ENCODE data around the gene TTC7B. TPM values are rescaled to one million over a fixed set of nuclear protein-coding genes. Genes with fewer than 3 reads are reported as not detected.
A peak's percentile ranks its signal among the peaks of the same experiment; 100 is the strongest.
"Not testable (repeated sequence)": the region's sequence is repeated elsewhere in the genome, so short reads cannot be mapped to it uniquely, and the experiment has no call there.

Gene TTC7B
- total and polyA plus RNA-seq, 2 donors (not counting 1 experiment from before 2014, with no cell fraction given), result 18.8 to 37.5 TPM

GRCh38 chr14:90857866-90858265 is 41.6 kb upstream of the TTC7B start:
- Histone ChIP-seq H3K9ac (ENCODE audit: insufficient read depth, low read length) (peak overlapping the region; percentile 16), H3K27me3 (ENCODE audit: control insufficient read depth, insufficient read depth, low read length) (no peaks in the 10 kb centered on the region), H3K27ac (ENCODE audit: insufficient read depth, low read length) (no peak overlapping the region), H3K4me1 (ENCODE audit: control insufficient read depth, extremely low read depth, insufficient read depth, low read length) (peaks cover 9% of the 10 kb centered on the region), H3K79me2 (ENCODE audit: control insufficient read depth, insufficient read depth, low read length) (no peaks in the 10 kb centered on the region), H2AFZ (ENCODE audit: low read length) (peak overlapping the region; percentile 84), H3K36me3 (ENCODE audit: control insufficient read depth, insufficient read depth, low read length) (no peaks in the 10 kb centered on the region), H3K9me3 (ENCODE audit: control insufficient read depth, insufficient read depth, low read depth, low read length) (no peaks in the 10 kb centered on the region), H3K4me3 (replicated peaks in 1 of 4; ENCODE audit: control extremely low read depth in 1 of 4, insufficient read depth in 1 of 4, low read depth in 3 of 4, low read length in 4 of 4) (peak overlapping the region; percentile 44 to 60 (median 54)), H4K20me1 (ENCODE audit: control insufficient read depth, extremely low read depth, insufficient read depth, low read length) (no peaks in the 10 kb centered on the region), H3K4me2 (ENCODE audit: extremely low read depth, insufficient read depth, low read length) (peak overlapping the region; percentile 75)
- DNase-seq (ENCODE audit: low read depth in 2 of 2), result peak in 1 of 2 donors; percentile 29
- TF ChIP-seq CTCF (conservative IDR thresholded peaks at IDR 0.05 in 1 of 2, IDR thresholded peaks at IDR 0.05 in 1 of 2; ENCODE audit: low read depth in 1 of 2, low read length in 2 of 2) (no peak), EZH2 (IDR thresholded peaks at IDR 0.05; ENCODE audit: low read length, missing control alignments) (no peak)

- H4K20me1 ChIP-seq (ENCODE audit: control insufficient read depth, extremely low read depth, insufficient read depth, low read length); H3K27me3 ChIP-seq (ENCODE audit: control insufficient read depth, insufficient read depth, low read length); H2AFZ ChIP-seq (ENCODE audit: low read length); H3K9ac ChIP-seq (ENCODE audit: insufficient read depth, low read length); H3K9me3 ChIP-seq (ENCODE audit: control insufficient read depth, insufficient read depth, low read depth, low read length); DNase-seq (ENCODE audit: low read depth in 2 of 2); H3K4me3 ChIP-seq (replicated peaks in 1 of 4; ENCODE audit: control extremely low read depth in 1 of 4, insufficient read depth in 1 of 4, low read depth in 3 of 4, low read length in 4 of 4); H3K4me1 ChIP-seq (ENCODE audit: control insufficient read depth, extremely low read depth, insufficient read depth, low read length); H3K27ac ChIP-seq (ENCODE audit: insufficient read depth, low read length); H3K36me3 ChIP-seq (ENCODE audit: control insufficient read depth, insufficient read depth, low read length); H3K79me2 ChIP-seq (ENCODE audit: control insufficient read depth, insufficient read depth, low read length); H3K4me2 ChIP-seq (ENCODE audit: extremely low read depth, insufficient read depth, low read length): not testable (repeated sequence)
Observed at GRCh38 chr14:90856115-90856514, 39.9 kb upstream of the TTC7B start.

- Histone ChIP-seq H3K4me1 (ENCODE audit: control insufficient read depth, extremely low read depth, insufficient read depth, low read length) (peaks cover 5% of the 10 kb centered on the region), H3K27me3 (ENCODE audit: control insufficient read depth, insufficient read depth, low read length) (no peaks in the 10 kb centered on the region), H3K4me3 (replicated peaks in 1 of 4; ENCODE audit: control extremely low read depth in 1 of 4, insufficient read depth in 1 of 4, low read depth in 3 of 4, low read length in 4 of 4) (no peak overlapping the region), H3K27ac (ENCODE audit: insufficient read depth, low read length) (no peak overlapping the region), H4K20me1 (ENCODE audit: control insufficient read depth, extremely low read depth, insufficient read depth, low read length) (no peaks in the 10 kb centered on the region), H3K9me3 (ENCODE audit: control insufficient read depth, insufficient read depth, low read depth, low read length) (no peaks in the 10 kb centered on the region), H2AFZ (ENCODE audit: low read length) (no peak overlapping the region), H3K79me2 (ENCODE audit: control insufficient read depth, insufficient read depth, low read length) (no peaks in the 10 kb centered on the region), H3K9ac (ENCODE audit: insufficient read depth, low read length) (no peak overlapping the region), H3K4me2 (ENCODE audit: extremely low read depth, insufficient read depth, low read length) (no peak overlapping the region), H3K36me3 (ENCODE audit: control insufficient read depth, insufficient read depth, low read length) (no peaks in the 10 kb centered on the region)
- no peak for TF ChIP-seq CTCF (conservative IDR thresholded peaks at IDR 0.05 in 1 of 2, IDR thresholded peaks at IDR 0.05 in 1 of 2; ENCODE audit: low read depth in 1 of 2, low read length in 2 of 2)
- no peak for TF ChIP-seq EZH2 (IDR thresholded peaks at IDR 0.05; ENCODE audit: low read length, missing control alignments)
- no peak for DNase-seq (ENCODE audit: low read depth in 2 of 2)
Observed at GRCh38 chr14:90853116-90853515, 36.9 kb upstream of the TTC7B start.

Measured in fibroblast of lung (primary cell).